ENCODE data around the gene CDK6.

DNA sequence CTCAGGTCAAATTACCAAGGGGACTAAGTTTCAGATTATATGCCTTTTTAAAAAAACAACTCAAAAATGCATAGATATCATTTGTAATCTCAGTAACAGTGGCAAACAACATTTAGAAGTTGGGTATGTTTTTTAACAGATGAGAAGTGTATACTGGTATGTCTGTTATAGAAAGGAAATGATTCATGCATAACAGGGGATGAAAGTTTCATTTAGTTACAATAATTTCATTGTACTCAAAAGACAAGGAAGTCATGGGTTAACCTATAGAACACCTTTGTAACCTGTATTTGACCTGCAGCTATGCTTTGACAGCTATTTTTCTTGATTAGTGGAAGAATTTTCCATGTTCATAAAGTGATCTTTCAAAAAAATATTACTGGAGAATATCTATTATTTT lies 210.8 kb downstream of the CDK6 start:
- TF ChIP-seq, protein P1, sequence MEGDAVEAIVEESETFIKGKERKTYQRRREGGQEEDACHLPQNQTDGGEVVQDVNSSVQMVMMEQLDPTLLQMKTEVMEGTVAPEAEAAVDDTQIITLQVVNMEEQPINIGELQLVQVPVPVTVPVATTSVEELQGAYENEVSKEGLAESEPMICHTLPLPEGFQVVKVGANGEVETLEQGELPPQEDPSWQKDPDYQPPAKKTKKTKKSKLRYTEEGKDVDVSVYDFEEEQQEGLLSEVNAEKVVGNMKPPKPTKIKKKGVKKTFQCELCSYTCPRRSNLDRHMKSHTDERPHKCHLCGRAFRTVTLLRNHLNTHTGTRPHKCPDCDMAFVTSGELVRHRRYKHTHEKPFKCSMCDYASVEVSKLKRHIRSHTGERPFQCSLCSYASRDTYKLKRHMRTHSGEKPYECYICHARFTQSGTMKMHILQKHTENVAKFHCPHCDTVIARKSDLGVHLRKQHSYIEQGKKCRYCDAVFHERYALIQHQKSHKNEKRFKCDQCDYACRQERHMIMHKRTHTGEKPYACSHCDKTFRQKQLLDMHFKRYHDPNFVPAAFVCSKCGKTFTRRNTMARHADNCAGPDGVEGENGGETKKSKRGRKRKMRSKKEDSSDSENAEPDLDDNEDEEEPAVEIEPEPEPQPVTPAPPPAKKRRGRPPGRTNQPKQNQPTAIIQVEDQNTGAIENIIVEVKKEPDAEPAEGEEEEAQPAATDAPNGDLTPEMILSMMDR (IDR thresholded peaks at IDR 0.05 in 8 of 11, conservative IDR thresholded peaks at IDR 0.05 in 3 of 11) = no peak
- TF ChIP-seq POLR2AphosphoS5 (IDR thresholded peaks at IDR 0.05) = no peak
- TF ChIP-seq POLR2A (IDR thresholded peaks at IDR 0.05) = no peak

Measured in spleen (tissue), 7 donors.